Measurements from ENCODE around the gene RASAL1.
A peak's percentile ranks its signal among the peaks of the same experiment; 100 is the strongest.

The RASAL1 gene

DNA sequence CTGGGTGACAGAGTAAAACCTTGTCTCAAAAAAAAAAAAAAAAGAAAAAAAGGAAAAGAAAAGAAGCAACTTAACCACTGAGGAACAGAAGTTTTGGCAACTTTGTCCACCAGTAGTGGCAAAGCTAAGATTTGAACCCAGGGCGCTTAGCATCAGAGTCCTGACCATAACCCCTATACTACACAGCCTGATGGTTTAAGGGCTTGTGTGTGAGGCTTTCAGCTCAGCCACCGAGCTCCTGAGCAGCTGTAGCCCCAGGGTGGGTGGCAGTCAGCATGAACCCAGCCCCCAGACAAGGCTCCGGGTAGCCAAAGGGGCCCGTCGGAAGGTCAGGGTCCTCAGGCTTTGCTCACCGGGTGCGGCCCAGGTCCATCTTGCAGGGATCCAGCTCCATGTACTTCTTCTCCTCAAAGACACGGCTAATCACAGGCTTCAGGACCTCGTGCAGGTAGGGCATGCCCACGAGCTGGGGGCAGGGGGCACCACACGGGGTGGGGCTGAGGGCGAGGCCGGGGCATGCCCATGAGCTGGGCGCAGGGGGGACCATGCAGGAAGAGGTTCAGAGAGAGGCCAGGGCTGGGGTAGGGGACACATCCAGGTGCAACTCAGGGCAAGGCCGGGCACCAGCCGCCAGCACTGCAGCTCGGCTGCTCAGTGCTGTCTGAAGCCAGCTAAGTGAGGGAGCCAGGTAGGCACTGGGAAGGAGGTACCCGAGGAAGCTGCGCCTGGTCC lies 20.9 kb downstream of the RASAL1 start:
- no peak for DNase-seq

- no peak for DNase-seq
Observed at GRCh38 chr12:113113397-113113796, 22.2 kb downstream of the RASAL1 start.

DNA sequence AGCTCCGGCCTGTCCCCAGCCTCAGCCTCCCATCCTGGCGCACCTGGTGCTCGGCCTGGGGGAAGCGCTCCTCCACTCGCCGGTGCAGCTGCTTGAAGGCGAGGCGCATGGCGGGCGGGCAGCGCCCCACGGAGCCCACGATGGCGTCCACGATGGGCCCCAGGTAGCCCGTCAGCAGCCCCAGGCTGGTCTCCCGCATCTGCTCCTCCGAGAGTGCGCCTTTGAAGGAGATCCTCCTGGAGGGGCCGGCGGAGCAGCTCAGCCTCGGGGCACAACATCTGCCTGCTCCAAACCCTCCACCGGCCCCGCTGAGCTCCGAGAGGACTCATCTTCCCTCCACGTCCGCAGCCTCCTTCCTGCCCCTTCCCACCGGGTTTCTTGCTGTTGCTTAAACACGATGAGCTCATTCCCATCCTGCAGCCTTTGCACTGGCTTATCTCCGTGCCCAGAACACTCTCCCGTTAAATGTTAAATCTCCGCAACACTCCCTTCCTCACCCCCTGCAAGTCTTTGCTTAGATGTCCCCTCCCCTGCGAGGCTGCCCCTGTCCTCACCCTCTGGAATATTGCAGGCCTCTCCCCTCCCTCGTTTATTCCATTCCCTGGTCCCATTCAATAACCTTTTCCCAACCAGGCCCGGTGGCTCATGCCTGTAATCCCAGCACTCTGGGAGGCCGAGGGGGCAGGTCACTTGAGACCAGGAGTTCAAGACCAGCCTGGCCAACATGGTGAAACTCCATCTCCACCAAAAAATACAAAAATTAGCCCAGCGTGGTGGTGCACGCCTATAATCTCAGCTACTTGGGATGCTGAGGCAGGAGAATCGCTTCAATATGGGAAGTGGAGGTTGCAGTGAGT lies 23.3 kb downstream of the RASAL1 start:
- DNase-seq, result no peak

DNA sequence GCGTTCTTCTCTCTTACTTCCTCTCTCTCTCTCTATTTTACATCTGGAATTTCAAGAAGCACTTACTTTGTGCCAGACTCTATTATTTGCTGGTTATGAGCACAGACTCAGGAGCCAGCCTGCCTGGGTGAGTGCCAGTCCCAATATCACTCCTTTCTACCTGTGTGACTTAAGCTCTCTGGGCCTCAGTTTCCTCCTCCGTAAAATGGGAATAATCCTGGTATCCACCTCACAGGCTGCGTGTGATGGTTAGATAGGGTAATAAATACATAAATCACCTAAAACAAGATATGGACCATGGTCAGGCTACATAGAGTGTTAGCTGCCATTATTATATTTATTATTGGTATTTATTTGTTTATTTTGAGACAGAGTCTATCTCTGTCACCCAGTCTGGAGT lies 24.3 kb downstream of the RASAL1 start:
- DNase-seq, result no peak

GRCh38 chr12:113109872-113110599 lies 25.5 kb downstream of the RASAL1 start:
- DNase-seq, result no peak

GRCh38 chr12:113109360-113109759 lies 26.2 kb downstream of the RASAL1 start:
- no peak for DNase-seq

GRCh38 chr12:113108308-113108707 lies 27.3 kb downstream of the RASAL1 start:
- no peak for DNase-seq

DNA sequence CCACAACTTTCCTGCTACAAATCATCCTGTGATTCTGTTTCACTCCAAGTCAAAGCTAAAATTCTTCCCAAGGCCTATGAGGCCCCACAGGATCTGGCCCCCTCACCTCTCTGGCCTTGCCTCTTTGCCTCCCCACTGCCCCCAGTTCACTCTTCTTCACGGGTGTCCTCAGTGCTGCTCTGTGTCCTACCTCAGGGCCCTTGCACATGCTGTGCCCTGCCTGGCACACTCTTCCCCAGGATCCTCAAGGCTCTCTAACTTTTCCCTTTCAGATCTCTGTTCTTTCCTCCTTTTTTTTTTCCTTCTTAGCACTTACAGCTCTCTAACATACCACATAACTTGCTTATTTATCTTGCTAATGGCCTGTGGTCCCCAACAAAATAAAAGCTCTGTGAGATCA lies 29.2 kb downstream of the RASAL1 start:
- no peak for DNase-seq

DNA sequence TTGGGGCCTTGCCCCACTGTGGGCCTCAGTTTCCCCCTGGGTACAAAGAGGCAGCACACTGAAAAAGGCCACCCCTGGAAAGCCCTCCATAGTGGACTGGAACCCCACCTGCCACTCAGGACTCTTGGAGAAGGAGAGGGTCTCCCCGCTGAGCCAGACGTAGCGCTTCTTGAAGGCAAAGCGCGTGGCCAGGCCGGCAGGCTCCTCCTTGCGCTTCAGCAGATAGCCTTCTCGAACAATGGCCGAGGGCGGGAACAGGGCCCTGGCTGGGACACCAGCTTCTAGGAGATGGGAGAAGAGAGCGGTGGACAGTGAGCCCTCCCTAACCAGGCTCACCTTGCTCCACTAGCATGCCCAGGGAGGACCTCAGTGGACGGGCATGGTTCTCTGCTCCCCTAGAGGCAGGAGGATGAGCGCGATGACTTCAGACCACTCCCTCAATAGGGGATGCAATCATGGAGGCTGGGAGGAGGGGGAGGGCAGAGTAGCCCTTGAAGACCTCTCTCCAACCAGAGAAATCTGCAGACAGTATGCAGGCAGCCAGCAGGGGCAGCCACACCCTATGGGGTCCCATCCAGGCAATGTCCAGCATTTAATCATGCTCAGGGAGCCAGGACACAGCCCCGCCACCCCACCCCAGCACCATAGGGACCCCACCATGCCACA lies 29.8 kb downstream of the RASAL1 start:
- DNase-seq, result no peak

- no peak for DNase-seq
Observed at GRCh38 chr12:113104953-113105510, 30.5 kb downstream of the RASAL1 start.

- peak; percentile 71 for DNase-seq
Observed at GRCh38 chr12:113103756-113104450, 31.7 kb downstream of the RASAL1 start.

DNA sequence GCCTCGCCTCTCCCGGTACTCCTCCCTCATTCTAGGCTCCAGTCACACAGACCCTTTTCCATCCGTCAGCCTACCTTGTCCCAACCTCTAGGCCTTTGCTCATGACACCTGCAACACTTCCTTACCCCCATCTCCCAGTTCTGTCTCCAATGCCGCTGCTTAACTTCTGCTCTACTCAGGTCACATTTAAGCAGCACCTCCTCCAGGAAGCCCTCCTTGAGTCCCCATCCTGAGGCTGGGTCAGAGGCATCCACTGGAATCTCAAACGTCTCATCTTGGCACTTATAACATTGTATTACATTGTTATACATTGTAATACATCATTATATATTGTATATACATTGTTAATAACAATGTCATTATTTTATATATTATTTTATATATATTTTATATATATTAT lies 32.8 kb downstream of the RASAL1 start:
- DNase-seq, result no peak

DNA sequence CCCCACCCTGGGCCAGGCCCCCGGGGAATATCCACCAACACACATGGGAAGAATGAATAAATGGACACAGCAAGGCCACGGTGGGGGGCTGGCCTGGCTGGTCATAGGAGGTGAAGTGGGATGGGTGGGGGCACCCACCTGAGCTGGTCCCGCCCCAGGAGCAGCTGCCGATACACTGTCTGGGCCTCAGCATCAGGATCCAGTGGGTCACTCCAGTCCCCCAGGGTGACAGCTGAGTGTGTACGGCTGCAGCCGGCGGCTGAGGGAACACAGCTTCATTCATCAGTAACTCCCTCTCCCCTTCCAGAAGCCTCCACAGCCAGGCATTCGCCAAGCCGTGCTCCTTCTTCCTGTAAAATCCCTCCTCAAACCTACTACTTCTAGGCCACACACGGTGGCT lies 33.8 kb downstream of the RASAL1 start:
- DNase-seq, result no peak

DNA sequence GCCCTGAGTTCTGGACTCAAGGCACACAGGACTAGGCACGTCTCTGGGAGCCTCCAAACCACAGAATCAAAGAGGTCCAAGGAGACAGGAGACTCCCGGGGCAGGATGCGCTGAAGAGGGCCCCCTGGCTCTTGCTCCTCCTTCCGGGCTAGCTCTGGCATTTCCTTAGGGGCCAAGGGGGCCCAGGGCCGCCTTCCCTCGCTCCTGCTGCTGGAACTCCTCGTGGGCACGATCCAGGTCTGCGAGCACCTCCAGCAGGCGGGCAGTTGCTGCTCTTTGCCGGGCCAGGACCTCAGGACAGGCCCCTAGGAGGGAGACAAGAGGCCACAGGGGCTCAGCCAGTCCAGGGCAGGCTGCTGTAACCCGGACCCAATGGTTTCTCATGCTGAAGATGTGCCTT lies 35.8 kb downstream of the RASAL1 start:
- DNase-seq, result no peak

- no peak for DNase-seq
Observed at GRCh38 chr12:113099364-113099763, 36.2 kb downstream of the RASAL1 start.

GRCh38 chr12:113098441-113099028 lies 37.0 kb downstream of the RASAL1 start:
- peak; percentile 58 for DNase-seq

DNA sequence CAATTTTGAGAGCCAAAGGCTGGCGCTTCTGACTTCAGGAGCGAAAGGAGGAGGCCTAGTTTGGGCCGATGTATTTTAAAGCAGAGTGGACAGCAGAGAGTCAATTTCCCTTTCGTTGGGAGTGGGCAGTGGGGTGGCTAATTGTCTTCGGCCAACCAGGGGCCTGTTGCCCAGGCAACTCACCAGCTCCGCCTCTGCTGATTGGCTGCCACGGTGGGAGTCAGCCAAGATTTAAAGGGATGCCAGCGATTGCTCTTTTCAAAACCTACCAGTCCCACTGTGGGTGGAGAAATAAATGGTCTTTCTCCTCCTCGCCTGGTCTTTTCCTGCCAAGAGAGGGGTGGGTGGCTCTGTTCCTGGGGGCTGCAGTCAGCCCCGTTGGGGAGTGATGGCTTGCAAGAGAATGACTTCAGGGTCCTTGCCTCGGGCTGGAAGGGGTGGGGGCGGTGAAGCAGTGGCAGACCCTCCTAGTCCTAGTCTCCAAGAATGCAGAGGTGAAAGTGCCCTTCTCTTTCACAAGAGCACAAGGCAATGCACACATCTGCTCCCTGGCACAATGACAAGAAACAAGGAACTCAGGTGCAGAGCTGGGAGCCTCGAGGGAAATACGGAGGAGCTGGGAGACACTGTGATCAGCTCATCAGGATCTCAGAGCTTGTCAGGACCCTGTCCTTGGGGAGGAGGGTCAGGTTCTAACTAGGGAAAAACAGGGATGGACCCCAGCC lies 37.7 kb downstream of the RASAL1 start:
- DNase-seq, result no peak

DNA sequence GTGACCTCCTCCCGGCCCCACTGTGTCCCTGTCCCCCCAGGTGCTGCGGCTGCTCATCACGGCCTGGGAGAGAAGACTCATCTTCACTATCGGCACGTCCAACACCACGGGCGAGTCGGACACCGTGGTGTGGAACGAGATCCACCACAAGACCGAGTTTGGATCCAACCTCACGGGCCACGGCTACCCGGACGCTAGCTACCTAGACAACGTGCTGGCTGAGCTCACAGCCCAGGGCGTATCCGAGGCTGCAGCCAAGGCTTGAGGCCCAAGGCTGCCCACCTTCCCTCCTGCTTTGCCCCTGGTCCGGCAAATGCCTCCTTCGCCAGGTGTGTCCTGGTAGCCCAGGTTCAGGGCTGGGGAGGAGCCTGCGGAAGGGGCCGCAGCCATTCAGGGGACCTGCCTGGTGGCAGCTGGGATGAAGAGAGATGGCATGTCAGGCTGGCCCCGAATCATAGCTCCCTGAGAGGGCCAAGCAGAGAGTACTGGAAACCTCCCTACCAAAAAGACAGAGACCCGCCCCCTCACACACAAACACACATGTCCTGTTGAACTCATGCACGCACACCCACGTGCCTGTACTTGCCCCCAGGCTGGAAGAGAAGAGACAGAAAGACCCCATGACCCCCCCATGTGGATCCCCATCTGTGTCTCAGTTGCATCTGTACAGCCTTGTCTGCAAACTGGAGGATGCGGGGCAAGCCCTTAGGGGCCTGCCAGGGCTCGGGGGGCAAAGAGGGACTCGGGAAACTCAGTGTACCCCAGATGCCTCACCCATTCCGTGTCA lies 38.7 kb downstream of the RASAL1 start:
- no peak for DNase-seq

DNA sequence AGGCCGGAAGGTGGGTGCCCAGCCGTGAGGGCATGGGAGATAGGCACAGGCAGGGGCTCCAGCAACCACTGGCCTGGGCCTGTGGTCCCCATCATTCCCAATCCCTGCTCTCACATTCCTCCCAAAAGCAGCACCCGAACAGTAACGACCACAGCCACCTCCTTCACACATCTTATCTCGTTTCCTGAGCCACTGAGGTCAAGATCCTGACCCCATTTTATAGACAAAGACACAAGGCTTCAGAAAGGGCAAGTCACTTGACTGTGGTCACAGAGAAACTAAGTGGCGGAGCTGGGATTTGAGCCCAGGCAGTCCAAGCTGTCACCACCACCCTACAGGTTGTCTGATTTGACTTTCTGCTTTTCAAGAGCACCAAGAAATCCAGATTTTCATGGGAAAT lies 40.2 kb downstream of the RASAL1 start:
- no peak for DNase-seq

GRCh38 chr12:113094738-113095137 lies 40.8 kb downstream of the RASAL1 start:
- no peak for DNase-seq

Measured in CD4-positive, alpha-beta T cell treated with Interleukin-15 for 1 hour (primary cell).